Tibial artery (tissue), 4 donors: Measurements from ENCODE around the gene IL21.

Experiments
- DNase-seq, 2 donors: peaks; one replicate each; pipeline ENCODE4 v3.0.0-alpha.2; 2019
- H3K27ac ChIP-seq, 2 donors: fragments of 200-600 bp; sonication (generic) in 1 of 2; 1 replicate in 1 of 2; 2 replicates in 1 of 2; pipeline ENCODE4 v1.5.1; 2018 to 2019; ENCODE audit warnings: mild to moderate bottlenecking in 1 of 2
- H3K27me3 ChIP-seq, 2 donors: fragments of 200-600 bp; sonication (generic) in 1 of 2; one replicate each; pipeline versions ENCODE4 v1.5.1 to v1.6.0; 2016 to 2019
- H3K36me3 ChIP-seq, 3 donors: fragments of 200-600 bp; sonication (generic) in 2 of 3; one replicate each; pipeline ENCODE4 v1.5.1; 2016 to 2019; ENCODE audit warnings: mild to moderate bottlenecking in 2 of 3
- H3K4me1 ChIP-seq, 4 donors: fragments of 200-600 bp; sonication (generic) in 2 of 4; 1 replicate in 3 of 4; 2 replicates in 1 of 4; pipeline ENCODE4 v1.5.1; 2016 to 2019
- H3K4me3 ChIP-seq, 2 donors: fragments of 200-600 bp; sonication (generic) in 1 of 2; 1 replicate in 1 of 2; 2 replicates in 1 of 2; pipeline ENCODE4 v1.5.1; 2018 to 2019; ENCODE audit warnings: mild to moderate bottlenecking in 2 of 2
- H3K9me3 ChIP-seq, 3 donors: fragments of 200-600 bp; sonication (generic) in 1 of 3; one replicate each; pipeline ENCODE4 v1.5.1; 2016 to 2019
- intact Hi-C: fragments of 100-400 bp; cut with DNase I; formaldehyde crosslinking; loops from one replicate; pipeline ENCODE4 v1.15.0; 2023; ENCODE audit warnings: low total_unique reads
- TF ChIP-seq, protein P1 (sequence below), 2 experiments: fragments of 200-600 bp in 1 of 2; fragments of 450-650 bp in 1 of 2; IDR thresholded peaks; one replicate each; pipeline ENCODE4 v1.5.1; 2017 to 2019; ENCODE audit warnings: antibody characterized with exemption in 2 of 2, mild to moderate bottlenecking in 1 of 2, moderate library complexity in 1 of 2

IL21 gene

DNA sequence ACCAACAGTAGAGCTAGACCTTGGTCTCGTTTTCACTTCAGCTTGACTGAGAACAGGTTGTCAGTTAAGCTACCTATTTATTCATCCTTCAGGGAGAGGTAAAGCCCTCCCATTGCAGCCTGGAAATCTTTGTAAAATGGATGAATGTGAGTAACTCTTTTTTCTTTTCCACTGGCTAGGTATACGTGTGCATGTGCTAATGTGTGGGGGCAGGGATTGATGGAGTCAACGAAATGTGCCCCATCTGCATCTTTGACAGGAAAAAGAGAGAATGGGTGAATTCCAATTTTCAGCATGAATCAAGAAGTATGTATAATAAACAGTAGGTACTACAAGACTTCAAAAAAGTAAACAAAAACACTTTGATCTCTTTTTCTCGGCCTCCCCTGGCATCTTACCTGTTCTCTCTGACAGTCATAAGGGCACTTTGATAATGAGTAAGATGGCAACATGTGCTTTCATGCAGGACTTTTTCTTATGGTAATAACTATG lies at the start of gene IL21:
IL21 (minus strand) TSS at position 51 of the 492 bp plus-strand sequence. CDS start 55 bp downstream, outside the sequence.
- DNase-seq: no peak
- Histone ChIP-seq H3K4me3 (no peak within 1 kb of the TSS), H3K27ac (no peak within 1 kb of the TSS), H3K27me3 (no peaks in the 10 kb centered on the region), H3K4me1 (peaks cover 0 to 5% (median 0%) of the 10 kb centered on the region in 4 donors), H3K9me3 (no peaks in the 10 kb centered on the region), H3K36me3 (no peaks in the 10 kb centered on the region)
- intact Hi-C loops: no loop called here
- TF ChIP-seq, protein P1, sequence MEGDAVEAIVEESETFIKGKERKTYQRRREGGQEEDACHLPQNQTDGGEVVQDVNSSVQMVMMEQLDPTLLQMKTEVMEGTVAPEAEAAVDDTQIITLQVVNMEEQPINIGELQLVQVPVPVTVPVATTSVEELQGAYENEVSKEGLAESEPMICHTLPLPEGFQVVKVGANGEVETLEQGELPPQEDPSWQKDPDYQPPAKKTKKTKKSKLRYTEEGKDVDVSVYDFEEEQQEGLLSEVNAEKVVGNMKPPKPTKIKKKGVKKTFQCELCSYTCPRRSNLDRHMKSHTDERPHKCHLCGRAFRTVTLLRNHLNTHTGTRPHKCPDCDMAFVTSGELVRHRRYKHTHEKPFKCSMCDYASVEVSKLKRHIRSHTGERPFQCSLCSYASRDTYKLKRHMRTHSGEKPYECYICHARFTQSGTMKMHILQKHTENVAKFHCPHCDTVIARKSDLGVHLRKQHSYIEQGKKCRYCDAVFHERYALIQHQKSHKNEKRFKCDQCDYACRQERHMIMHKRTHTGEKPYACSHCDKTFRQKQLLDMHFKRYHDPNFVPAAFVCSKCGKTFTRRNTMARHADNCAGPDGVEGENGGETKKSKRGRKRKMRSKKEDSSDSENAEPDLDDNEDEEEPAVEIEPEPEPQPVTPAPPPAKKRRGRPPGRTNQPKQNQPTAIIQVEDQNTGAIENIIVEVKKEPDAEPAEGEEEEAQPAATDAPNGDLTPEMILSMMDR (IDR thresholded peaks at IDR 0.05): no peak

- no peaks in the 10 kb centered on the region for H3K36me3 ChIP-seq
- H3K4me3 ChIP-seq: no peak overlapping the region
- no peaks in the 10 kb centered on the region for H3K27me3 ChIP-seq
- no peaks in the 10 kb centered on the region for H3K9me3 ChIP-seq
- DNase-seq: no peak
- H3K27ac ChIP-seq: no peak overlapping the region
- TF ChIP-seq, protein P1 (IDR thresholded peaks at IDR 0.05): no peak
- intact Hi-C loops: no loop called here
- peaks cover 0 to 30% (median 8%) of the 10 kb centered on the region in 4 donors for H3K4me1 ChIP-seq
Observed at GRCh38 chr4:122669911-122670738, 49.3 kb upstream of the IL21 start.

DNA sequence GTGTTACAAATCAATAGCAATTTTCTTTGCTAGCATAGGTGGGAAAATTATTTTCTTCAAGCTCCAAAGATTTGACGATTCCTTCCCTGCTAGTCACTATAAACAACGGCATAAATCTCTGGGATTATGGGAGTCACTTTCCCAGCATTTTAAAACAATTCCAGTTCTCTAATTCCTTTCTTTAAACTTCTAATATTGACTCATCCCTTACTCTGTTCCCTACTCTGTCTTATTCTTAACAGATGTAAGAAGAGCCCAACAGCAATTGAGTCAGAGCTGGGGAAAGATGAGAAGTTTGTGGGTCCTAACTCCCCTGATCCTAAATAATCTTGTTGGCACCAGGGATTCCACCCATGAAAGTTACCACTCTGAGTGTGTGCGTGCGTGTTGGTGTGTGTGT lies 47.4 kb upstream of the IL21 start:
- DNase-seq: no peak
- TF ChIP-seq, protein P1 (IDR thresholded peaks at IDR 0.05): no peak
- Histone ChIP-seq H3K4me3 (no peak overlapping the region), H3K27me3 (no peaks in the 10 kb centered on the region), H3K4me1 (peaks cover 0 to 32% (median 8%) of the 10 kb centered on the region in 4 donors), H3K27ac (no peak overlapping the region), H3K9me3 (no peaks in the 10 kb centered on the region), H3K36me3 (no peaks in the 10 kb centered on the region)
- intact Hi-C loops: no loop called here

GRCh38 chr4:122666527-122667245 lies 45.8 kb upstream of the IL21 start:
- Histone ChIP-seq H3K4me3 (no peak overlapping the region), H3K36me3 (no peaks in the 10 kb centered on the region), H3K27ac (peak overlapping the region; percentile 17 to 22), H3K9me3 (no peaks in the 10 kb centered on the region), H3K4me1 (peaks cover 0 to 32% (median 8%) of the 10 kb centered on the region in 4 donors), H3K27me3 (no peaks in the 10 kb centered on the region)
- intact Hi-C loops: no loop called here
- TF ChIP-seq, protein P1 (IDR thresholded peaks at IDR 0.05): no peak
- no peak for DNase-seq

GRCh38 chr4:122665161-122665929 lies 44.5 kb upstream of the IL21 start:
- H3K36me3 ChIP-seq: no peaks in the 10 kb centered on the region
- H3K4me3 ChIP-seq: no peak overlapping the region
- H3K9me3 ChIP-seq: no peaks in the 10 kb centered on the region
- TF ChIP-seq, protein P1 (IDR thresholded peaks at IDR 0.05): no peak
- peak overlapping the region; percentile 9 to 22 for H3K27ac ChIP-seq
- intact Hi-C loops: no loop called here
- DNase-seq: no peak
- no peaks in the 10 kb centered on the region for H3K27me3 ChIP-seq
- H3K4me1 ChIP-seq: peaks cover 0 to 32% (median 8%) of the 10 kb centered on the region in 4 donors
